ENCODE results near the gene FAM107B.

The FAM107B gene

GRCh38 chr10:14775656-14776055 is 959 bp upstream of the FAM107B start:
- no peak for DNase-seq

GRCh38 chr10:14774214-14774580 is 500 bp downstream of the FAM107B start:
- DNase-seq, result no peak

GRCh38 chr10:14773551-14774213 is 1.0 kb downstream of the FAM107B start:
- no peak for DNase-seq

- DNase-seq, result no peak
These were observed 2.3 kb downstream of the FAM107B start for GRCh38 chr10:14772399-14772798.

GRCh38 chr10:14770927-14771326 is 3.8 kb downstream of the FAM107B start:
- no peak for DNase-seq

- no peak for DNase-seq
These were observed 13.3 kb downstream of the FAM107B start for GRCh38 chr10:14761372-14761771.

GRCh38 chr10:14758994-14759664 is 15.6 kb downstream of the FAM107B start:
- DNase-seq, result peak; percentile 25

GRCh38 chr10:14758451-14758850 is 16.2 kb downstream of the FAM107B start:
- DNase-seq, result no peak

- DNase-seq, result no peak
These were observed 16.7 kb downstream of the FAM107B start for GRCh38 chr10:14757986-14758385.

GRCh38 chr10:14757394-14757793 is 17.3 kb downstream of the FAM107B start:
- DNase-seq, result peak; percentile 21

- no peak for DNase-seq
These were observed 21.3 kb downstream of the FAM107B start for GRCh38 chr10:14753441-14753840.

GRCh38 chr10:14751921-14752320 is 22.8 kb downstream of the FAM107B start:
- no peak for DNase-seq

- no peak for DNase-seq
These were observed 23.4 kb downstream of the FAM107B start for GRCh38 chr10:14751014-14751896.

- no peak for DNase-seq
These were observed 25.5 kb downstream of the FAM107B start for GRCh38 chr10:14749070-14749809.

GRCh38 chr10:14748441-14748840 is 26.3 kb downstream of the FAM107B start:
- no peak for DNase-seq

GRCh38 chr10:14742815-14743214 is 31.9 kb downstream of the FAM107B start:
- no peak for DNase-seq

- DNase-seq, result no peak
These were observed 32.3 kb downstream of the FAM107B start for GRCh38 chr10:14742382-14742781.

GRCh38 chr10:14740684-14741247 is 33.9 kb downstream of the FAM107B start:
- DNase-seq, result no peak

- no peak for DNase-seq
These were observed 36.7 kb downstream of the FAM107B start for GRCh38 chr10:14737808-14738545.

GRCh38 chr10:14736600-14737081 is 38.1 kb downstream of the FAM107B start:
- no peak for DNase-seq

GRCh38 chr10:14736043-14736442 is 38.7 kb downstream of the FAM107B start:
- DNase-seq, result no peak

Data from activated CD4-positive, alpha-beta T cell treated with anti-CD3 and anti-CD28 coated beads, Interleukin-10, Interleukin-2, amounts not matched to agents 100 ng/mL and 50 ng/mL, durations not matched to agents 16 hours and 8 hours (primary cell).